ENCODE measurements around the gene VSIG4.

DNA sequence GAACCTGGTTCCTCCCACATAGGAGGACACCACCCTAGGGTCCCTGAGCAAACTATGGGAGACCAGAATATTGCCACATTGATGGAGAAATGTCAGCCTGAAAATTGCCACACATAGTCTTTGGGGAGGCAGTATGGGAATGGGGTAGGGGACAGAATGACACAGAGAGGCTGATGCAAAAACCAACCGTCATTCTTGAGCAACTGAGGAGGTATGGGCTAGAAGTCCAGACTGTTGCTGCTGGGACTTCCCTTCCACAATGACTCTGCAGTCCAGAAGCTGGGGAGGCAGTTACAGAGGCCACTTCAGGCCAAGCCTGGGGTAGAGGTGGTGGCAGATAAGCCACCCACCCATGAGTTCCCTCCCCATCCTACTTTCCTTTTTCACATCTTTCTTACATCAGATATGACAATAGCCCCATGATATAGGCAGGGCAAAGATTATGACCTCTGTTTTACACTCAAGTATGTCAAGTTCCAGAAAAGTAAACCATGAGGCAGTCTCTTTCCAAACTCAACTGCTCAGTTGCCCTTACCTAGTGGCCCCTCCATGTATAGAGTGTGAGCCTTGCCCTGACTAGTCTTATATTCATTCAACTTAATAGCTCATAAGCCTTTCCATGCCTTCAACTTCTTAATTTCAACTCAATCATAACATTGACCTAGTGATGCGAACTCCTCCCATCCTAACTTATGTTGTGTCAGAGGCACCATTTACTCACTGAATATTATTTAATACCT lies 41.7 kb downstream of the VSIG4 start:
- TF ChIP-seq, protein P1, sequence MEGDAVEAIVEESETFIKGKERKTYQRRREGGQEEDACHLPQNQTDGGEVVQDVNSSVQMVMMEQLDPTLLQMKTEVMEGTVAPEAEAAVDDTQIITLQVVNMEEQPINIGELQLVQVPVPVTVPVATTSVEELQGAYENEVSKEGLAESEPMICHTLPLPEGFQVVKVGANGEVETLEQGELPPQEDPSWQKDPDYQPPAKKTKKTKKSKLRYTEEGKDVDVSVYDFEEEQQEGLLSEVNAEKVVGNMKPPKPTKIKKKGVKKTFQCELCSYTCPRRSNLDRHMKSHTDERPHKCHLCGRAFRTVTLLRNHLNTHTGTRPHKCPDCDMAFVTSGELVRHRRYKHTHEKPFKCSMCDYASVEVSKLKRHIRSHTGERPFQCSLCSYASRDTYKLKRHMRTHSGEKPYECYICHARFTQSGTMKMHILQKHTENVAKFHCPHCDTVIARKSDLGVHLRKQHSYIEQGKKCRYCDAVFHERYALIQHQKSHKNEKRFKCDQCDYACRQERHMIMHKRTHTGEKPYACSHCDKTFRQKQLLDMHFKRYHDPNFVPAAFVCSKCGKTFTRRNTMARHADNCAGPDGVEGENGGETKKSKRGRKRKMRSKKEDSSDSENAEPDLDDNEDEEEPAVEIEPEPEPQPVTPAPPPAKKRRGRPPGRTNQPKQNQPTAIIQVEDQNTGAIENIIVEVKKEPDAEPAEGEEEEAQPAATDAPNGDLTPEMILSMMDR (conservative IDR thresholded peaks at IDR 0.05; ENCODE audit: low read depth, low read length) = no peak
- TF ChIP-seq EZH2 (IDR thresholded peaks at IDR 0.05; ENCODE audit: low read length, unreplicated experiment) (no peak), EZH2phosphoT487 (IDR thresholded peaks at IDR 0.05; ENCODE audit: borderline replicate concordance, low read length) (no peak)

All from PC-3 (cell line).